Activated CD4-positive, alpha-beta T cell treated with anti-CD3 and anti-CD28 coated beads for 48 hours (primary cell): Measurements from ENCODE around the gene STIM1.
A peak's percentile ranks its signal among the peaks of the same experiment; 100 is the strongest.

Experiments
- DNase-seq: peaks from one replicate; pipeline ENCODE4 v3.0.0-alpha.2; 2020

STIM1 gene

DNA sequence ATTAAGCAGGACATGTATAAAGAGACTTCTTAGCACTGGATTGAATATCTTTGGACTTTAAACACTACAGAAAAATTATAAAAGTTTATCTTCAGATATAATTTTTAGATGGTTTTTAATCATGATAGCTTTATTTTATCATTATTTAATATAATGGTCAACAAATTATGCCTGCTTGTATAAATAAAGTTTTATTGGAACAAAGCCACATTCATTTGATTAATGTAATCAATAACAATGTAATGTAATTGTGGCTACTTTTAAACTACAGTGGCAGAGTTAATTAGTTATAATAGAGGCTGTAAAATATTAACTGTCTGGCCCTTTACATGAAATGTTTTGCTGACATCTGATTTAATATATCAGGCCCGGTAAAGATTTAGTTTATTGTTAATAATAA is 70.0 kb downstream of the STIM1 start:
- no peak for DNase-seq

DNA sequence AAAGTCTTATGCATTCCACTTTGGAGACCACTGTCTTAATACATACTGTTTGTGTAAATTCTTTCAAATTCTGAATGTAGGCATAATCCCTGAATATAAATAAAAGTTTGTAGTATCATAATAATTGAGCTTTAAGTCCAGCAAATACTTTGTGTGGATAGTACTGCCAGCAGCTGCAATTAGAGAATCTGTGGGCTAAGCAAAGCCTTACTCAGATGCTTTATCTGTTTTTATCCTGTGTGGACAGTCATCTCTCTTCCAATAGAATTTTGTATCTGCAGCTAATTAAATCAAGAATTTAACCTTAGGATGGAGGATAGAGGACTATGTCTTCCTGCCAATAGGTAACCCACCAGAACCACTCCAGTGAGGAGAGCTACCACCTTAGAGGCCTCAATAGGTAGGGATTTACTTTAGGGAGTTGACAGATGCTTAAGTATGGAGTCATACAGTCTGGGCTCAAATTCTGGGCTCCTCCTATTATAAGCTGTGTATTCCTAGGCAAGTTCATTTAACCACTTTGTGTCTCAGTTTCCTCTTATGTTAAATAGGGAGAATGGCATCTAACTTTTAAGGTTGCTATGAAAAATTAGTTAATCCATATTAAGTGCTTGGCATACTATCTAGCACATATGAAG is 71.1 kb downstream of the STIM1 start:
- DNase-seq = no peak

DNA sequence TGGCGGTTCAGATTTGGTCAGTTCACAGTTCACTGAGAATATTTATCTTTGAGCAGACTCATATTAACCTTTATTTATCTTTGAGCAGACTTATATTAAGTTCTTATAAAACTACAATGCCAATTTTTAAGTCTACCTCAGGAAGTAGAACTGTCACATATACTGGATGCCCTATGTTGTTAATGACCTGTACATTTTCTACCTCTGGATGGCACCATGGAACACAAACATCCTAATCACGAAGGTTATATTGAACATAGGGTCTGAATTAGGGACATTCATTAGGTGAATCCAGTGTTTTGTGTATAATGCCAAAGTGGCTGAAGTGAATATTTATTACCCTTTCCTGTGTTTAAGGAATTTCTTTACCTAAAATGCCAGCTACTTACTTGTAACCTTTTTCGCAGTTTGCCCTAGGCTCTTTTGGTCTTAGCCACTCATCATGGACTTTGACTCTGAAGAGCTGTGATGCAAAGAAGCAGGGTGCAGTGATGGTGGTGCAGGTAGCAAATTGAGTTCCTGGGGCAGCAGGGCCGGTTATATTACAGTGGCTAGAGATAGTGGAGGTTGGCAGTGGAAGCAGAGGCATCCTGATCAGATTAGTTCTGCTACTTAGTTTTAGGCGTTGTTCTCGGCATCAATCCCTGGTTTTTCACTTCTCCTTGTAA is 71.8 kb downstream of the STIM1 start:
- DNase-seq = no peak

DNA sequence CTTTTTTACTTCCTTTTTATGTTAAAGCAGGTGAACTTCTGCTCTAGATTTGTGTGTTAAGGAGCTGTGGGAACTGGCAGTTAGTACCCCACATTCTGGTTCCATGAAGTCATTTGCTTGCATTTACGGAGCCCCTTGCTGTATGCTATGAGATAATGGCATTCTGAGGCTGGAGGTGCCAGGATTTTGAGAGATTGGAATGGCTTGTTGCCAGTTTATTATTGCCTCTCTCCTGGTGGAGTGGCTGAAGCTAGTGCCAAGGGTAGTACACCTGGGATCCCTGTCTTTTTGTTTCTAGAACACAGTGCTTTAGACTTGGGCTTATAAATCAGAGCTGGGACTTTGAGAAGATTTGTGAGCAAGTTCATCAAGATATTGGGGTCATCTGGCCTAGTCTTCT is 73.8 kb downstream of the STIM1 start:
- DNase-seq = no peak

DNA sequence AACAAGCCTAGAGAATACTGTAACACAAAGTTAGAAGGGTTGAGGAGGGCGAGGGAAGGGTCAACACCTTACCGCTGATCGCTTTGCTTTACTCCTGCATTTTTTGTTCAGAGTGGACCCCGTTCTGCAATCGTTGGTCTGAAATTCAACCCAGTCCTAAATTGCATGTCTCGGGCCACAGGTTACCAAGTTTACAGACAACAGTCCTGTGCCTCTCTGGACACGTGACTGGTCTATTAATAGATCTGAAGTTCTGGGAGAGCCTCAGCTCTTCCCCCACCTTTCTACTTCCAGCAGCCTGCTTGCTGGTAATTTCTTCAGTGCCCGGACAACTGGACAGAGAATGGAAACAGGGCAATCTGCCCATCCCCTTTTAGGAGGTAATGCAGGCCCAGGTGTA is 74.2 kb downstream of the STIM1 start:
- no peak for DNase-seq

DNA sequence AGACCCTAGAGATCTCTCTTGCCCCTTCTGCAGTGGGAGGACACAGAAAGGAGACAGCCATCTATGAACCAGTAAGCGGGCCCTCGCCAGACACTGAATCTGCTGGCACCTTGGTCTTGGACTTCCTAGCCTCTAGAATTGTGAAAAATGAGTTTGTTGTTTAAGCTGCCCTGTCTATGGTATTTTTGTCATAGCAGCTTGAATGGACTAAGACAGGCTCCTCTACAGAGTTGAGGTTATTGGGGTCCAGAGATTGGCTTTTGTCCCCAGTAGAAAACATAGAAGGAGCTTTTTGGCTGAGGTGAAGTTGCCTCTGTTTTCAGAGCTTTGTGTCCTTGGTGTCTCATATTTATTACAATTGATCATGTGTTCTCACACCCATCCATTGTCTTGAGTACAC is 77.2 kb downstream of the STIM1 start:
- DNase-seq = no peak

DNA sequence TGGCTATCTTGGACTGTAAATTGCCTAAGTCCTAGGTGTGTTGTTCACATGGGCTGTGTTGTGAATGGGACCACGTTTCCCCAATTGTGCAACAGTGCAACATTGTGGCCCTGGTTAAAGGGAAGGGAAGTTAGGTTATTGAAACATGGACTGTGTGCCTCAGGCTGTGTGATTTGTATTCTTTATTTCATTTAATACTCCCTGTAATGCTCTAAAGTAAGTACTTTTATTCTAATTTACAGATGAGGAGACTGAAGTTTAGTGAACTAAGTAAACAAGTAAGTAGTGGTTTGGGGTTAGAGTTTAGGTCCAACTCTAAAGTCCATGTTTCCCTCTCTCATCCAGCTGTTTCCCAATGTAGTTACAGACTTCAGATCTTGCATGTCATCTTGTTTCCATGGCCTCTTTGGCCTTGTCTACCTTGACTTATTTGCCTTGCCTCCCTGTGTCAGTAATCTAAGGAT is 77.7 kb downstream of the STIM1 start:
- DNase-seq = no peak

DNA sequence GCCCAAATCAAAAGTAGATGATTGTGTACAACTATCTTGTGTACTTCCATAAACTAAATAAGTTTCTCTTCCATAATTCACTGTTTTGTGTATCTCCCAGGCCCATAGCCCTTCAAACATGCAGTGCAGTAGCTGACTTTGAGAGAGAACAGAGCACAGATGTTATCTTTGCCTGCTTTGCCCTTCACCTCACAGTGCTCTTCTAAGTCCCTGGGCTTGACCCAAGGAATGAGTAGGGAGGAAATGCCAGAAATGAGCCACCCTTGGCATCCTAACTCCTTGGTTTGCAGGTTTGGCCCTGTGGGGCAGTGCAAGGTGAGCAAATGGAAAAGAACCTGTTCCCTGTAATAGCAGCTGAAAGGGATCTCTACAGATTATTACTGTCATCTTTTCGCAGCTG is 79.2 kb downstream of the STIM1 start:
- no peak for DNase-seq

DNA sequence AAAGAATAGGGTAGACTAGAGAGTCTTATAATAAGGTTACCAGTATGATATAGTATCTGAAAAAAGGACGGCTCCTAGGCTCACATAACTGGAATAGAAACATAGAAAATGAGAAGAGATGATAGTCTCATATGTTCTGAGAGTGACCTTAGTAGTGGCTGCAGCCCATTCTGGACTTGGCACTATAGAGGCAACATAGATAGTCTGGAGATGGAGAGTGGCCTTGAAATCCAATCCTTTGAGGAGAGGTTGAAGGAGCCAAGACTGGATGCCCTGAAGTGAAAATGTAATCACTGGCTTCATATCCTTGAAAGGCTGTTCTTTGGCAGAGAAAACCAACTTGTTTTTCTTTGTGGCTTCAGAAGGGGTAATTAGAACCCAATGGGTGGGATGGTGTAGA is 81.1 kb downstream of the STIM1 start:
- DNase-seq = no peak

DNA sequence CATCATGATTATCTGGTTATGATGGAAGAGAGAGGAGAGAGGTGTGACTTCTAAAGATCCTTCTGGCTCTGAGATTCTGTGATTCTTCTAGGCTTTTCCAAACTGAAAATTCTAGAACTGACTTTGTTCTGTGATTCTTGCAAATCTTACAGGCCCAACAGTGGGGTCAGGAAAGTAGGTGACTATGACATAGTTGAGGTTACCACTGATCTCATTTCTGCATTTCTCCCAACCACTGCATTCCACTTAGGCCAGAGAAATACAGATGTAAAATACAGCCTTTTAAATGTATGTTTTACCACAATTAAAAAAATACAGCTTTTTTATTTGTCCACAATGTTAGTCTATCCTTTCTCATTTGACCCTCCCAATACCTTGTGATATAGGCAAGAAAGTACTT is 83.7 kb downstream of the STIM1 start:
- DNase-seq = no peak

DNA sequence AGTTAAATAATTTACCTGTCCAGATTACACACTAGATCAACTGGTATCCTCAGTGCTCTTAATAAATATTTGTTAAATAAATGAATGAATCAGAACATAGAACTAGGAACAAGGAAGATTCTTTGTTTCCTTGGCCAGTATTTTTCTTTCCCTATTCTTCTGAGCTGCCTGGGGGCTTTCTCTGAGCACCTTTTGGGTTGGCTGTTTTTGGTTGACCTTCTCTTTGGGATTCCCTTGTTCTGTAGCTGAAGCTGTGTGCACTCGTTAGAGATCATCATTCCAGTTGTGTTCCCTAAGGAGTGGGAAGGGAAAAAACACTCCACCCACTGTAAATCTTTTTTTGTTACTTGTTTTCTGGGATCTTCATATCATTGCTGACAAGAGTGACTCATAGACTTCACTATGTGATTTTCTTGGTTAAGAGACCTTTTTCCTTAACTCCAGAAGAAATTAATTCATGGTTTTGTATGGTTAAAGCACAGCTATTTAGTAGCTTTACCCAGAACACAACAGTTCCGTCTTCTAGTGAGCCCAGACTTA is 84.3 kb downstream of the STIM1 start:
- no peak for DNase-seq

DNA sequence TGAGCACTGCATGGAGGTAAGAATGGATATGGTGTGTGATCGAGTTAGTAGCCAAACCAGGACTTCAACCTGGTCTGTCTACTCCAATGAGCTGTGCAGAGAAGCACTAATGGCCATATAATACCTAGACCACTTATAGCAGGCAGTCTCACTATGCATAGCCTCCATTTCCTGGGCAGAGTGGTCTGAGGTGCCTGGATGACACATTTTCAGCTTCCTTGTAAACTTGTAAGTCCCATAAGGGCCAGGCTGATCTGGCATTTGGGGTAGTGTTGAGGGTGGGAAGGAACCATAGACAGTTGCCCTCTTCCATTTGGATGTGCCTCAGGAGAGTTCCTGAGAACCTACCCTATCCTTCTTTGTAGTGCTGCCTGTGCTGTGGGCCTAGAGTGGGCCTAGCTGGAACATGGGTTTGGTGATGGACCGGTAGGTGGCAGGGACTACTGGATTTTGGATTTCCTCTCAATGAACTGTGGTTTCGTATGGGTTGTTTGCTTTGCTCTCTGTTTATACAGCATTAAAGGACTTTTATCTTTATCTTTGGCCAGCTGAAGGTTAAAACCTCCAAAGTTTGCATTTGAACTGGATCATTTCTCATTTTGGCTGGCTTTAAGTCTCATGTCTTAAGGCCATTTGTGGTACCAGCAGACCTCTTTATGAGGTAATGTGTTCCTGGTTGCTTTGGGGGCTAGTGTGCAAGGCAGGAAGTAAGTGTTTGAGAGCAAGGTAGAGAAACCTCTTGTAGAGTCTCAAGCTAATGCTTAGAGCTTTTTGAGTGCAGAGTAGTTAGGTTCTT is 86.9 kb downstream of the STIM1 start:
- no peak for DNase-seq

DNA sequence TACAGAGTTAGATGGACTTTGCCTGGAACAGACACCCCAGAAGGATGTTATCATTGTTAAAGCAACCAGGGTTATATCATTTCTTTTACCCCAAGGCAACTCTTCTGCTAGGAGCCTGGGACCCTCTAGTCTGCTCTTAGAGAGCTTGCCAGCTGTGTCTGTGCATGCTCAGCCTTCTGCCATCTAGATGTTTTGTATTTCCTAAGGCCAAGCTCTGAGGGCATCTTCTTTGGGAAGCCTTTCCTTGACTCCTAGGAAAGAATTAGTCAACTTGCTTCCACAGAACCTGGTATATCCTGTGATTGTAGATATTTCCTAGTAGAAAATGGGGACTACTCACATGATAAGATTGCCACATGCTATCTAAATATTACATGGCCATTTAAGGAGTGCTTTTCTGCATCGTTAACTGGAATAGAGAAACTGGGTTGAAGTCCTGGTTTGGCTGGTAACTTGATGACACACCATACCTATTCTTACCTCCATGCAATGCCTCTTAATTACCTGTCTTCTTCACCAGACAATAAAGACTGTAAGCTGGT is 87.6 kb downstream of the STIM1 start:
- no peak for DNase-seq

DNA sequence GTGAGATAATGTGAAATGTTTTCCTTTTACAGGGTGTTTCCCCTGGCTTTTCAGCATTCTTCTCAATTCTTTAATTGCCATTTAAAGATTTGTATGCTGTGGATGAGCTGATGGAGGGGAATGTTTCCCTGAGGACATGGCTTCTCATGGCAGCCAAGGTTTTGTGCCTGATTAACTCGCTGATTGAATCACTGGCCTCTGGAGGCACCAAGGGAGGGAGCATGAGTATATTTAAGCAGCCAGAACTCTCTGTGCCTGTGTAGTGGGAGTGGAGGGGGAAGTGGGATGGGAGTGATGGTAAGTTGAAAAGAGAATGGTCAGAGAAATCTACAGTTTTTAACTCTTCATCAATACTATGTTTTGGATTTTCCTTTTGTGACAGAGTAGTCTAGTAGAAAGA is 88.7 kb downstream of the STIM1 start:
- DNase-seq = no peak

DNA sequence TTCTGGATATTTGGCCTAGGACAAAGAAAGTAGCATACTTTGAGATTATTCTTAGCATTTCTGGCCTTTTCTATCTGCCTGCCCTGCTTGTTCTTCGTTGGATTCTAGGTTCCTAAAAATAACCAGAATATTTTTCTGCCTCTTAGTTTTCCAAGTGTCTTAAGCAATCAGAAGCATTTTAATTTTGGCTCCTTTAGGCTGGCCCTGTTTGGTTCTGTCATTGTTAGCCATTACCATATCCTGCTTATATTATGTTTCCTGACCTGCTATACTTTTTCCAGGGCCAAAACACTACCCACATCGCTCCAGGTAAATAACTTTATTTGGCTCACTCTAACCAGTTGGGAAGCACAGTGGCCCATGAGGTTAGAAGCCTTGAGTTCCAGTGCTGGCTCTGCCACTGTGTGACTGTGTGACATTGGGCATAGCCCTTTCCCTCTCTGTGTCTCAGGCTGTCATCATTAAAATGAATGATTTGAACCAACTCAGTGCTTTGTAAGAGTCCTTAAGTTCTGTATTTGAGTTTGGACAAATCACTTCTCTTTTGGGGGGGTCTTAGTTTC is 91.1 kb downstream of the STIM1 start:
- no peak for DNase-seq

DNA sequence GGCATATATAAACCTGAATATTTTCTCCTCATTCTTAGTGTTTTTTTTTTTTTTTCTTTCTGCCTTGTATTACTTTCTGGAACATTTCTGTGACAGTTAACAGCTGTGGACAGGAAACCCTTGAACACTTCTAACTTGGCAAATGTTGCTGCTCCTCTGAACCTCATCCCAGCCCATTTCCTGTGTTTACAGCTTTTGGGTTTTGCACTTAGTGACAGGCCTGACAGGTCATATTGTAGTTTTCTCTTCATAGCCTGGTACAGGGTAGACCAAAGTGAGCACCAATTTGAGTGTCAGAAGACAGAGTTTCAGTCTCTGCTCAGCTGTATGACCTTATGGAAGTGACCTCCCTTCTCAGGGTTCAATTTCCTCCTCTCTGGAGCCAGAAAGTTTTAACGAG is 91.6 kb downstream of the STIM1 start:
- DNase-seq = peak; percentile 33

DNA sequence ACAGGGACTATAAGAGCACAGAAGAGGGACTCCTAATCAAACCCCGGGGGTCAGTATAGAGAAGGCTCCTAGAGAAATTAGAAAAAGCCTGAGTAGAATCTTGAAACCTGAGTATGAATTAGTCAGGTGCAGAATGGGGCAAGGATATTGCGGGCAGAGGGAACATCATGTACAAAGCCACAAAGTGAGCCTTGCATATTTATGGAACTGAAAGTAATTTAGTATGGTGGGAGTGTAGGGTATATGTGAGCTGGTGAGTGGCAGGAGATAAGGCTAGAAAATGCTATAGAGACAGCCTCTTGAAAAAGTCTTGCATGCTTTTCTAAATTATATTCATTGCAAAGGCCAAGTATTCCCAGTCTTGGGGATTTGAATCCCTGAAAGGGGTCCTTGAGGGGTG is 93.7 kb downstream of the STIM1 start:
- DNase-seq = peak; percentile 38

DNA sequence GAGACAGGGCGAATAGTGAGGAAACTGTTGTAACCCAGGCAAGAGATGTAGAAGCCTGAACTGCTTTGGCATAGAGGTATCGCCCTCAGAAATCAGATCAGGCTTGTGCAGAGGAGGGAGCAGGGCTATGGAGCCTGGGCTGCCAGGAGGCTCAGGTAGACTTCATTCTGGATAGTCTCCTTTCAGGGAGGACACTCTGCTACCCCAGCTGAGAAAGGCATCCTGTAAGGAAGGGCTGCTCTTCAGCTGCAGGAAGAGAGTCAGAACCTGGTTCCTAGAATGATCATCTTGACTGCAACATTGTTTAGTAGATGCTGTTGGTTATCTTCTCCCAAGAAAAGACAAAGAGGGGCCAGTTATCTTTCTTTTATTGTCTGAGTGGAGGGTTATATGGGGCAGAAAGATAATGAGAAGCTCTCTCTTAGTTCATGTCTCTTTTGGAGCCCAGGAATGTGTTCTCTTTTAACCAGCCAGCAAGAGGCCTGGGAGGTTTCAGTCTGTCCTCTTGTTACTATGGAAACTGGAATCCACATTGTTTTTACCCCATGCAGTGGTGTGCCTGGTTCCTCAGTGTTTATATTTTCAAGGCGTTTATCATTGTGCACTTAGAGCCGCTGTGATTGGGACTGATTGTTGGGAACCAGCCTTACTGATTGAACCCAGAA is 95.7 kb downstream of the STIM1 start:
- DNase-seq = no peak

DNA sequence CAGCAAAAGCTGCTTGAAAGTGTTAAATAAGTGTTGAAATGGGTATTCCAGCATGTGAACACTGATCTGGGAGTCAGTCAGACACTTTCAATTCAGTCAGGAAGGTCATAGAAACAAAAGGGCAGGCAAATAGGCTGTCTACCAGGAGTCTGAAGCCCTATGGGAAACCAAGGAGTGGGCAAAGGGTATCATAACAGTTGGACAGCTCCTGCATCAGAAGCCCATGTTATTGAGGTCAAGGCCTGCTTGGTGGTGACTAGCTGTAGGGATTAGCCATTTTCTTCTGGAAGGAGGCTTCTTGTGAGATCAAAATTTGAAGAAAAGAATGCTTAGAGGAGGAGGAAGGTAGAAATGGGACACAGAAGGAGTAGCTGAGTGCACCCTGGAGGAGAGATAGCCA is 97.3 kb downstream of the STIM1 start:
- DNase-seq = no peak

DNA sequence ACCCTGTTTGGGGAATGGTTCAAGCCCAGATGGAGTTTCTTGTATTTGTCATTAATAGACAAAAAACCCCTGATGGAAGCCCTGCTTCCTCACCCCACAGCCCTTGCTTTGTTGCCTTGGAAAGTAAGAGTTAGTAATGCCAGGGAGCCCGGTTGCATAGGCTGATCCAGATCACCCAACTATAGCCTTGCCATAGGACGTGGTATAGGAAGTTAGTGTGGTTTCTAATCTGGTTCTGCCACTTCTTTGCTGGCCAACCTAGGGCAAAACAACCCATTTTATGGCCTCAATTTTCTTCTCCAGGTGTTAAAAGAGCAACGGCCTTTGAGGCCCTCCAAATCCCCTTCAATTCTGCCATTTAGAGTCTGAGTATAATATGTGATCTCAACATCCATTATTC is 97.9 kb downstream of the STIM1 start:
- DNase-seq = no peak

DNA sequence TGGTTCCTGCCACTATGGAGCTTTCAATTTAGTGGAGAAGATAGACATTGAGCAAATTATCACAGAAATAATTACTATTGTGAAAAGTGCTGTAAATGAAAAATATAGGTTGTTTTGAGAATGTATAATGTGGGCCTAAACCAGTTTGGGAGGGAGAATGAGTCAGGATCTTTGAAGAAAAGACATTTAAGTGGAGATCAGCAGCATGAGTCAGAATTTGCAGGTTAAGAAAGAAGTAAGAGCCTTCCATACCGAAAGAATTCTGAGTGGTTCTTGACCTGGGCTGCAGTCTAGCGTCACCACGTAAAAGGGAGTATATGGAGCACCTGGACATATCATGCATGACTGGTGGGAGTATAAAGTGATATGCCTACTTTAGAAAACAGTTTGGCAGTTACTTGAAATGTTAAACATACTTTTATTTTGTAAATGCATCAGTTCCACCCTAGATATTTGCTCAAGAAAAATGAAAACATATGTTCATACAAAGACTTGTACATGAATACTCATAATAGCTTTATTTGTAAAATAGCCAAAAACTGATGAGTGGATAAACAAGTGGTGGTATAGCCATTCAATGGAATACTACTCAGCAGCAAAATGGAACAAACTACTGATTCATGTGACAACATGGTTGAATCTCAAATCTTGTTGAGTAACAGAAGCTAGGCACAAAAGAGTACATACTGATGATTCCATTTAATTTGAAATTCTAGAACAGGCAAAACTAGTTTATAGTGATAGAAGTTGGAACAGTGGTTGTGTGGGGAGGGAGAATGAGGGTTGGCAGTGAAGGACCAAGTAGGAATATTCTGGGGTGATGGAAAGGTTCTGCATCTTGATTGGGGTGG is 99.2 kb downstream of the STIM1 start:
- DNase-seq = no peak

DNA sequence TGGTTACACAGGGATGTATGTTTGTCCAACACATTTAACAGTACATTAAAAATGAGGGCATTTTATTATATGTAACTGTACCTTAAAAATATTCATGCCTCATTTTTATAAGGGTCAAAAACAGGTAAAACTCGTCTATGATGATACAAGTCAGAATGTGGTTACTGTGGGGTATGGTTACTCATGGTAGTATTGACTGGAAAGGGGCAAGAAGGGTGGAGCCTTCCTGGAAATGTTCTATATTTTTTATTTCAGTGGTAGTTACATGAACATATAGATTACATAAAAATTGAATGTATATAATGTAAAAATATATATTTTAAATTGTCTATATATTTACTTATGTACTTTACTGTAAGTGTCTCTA is 99.8 kb downstream of the STIM1 start:
- no peak for DNase-seq
